HG02943 (cell line): Measurements from ENCODE around the gene SSPN.

Experiments
- ATAC-seq: cut with Tn5 transposase; IDR thresholded peaks from one replicate; pipeline ENCODE4 v1.9.1; 2021; ENCODE audit warnings: mild to moderate bottlenecking, low read depth, moderate library complexity; ENCODE audit not compliant: unreplicated experiment

SSPN gene

GRCh38 chr12:26252946-26253345 is 57.6 kb downstream of the SSPN start:
- no peak for ATAC-seq

GRCh38 chr12:26255893-26256645 is 60.7 kb downstream of the SSPN start:
- ATAC-seq, result no peak

GRCh38 chr12:26264215-26264838 is 69.0 kb downstream of the SSPN start:
- ATAC-seq, result no peak

- ATAC-seq, result no peak
Observed at GRCh38 chr12:26265606-26266005, 70.2 kb downstream of the SSPN start.

GRCh38 chr12:26266881-26267280 is 71.5 kb downstream of the SSPN start:
- ATAC-seq, result no peak

GRCh38 chr12:26268841-26269561 is 73.6 kb downstream of the SSPN start:
- no peak for ATAC-seq

GRCh38 chr12:26269562-26270284 is 74.3 kb downstream of the SSPN start:
- no peak for ATAC-seq

GRCh38 chr12:26271024-26271423 is 75.7 kb downstream of the SSPN start:
- no peak for ATAC-seq

- ATAC-seq, result no peak
Observed at GRCh38 chr12:26271889-26272492, 76.6 kb downstream of the SSPN start.

GRCh38 chr12:26272851-26273250 is 77.5 kb downstream of the SSPN start:
- no peak for ATAC-seq

- no peak for ATAC-seq
Observed at GRCh38 chr12:26273811-26274210, 78.4 kb downstream of the SSPN start.

GRCh38 chr12:26274441-26275312 is 79.3 kb downstream of the SSPN start:
- peak; percentile 92 for ATAC-seq

GRCh38 chr12:26275313-26276131 is 80.1 kb downstream of the SSPN start:
- ATAC-seq, result no peak

GRCh38 chr12:26276709-26277108 is 81.3 kb downstream of the SSPN start:
- ATAC-seq, result no peak

- ATAC-seq, result no peak
Observed at GRCh38 chr12:26277506-26278246, 82.3 kb downstream of the SSPN start.

- no peak for ATAC-seq
Observed at GRCh38 chr12:26278266-26278665, 82.9 kb downstream of the SSPN start.

- ATAC-seq, result no peak
Observed at GRCh38 chr12:26278666-26279065, 83.3 kb downstream of the SSPN start.

GRCh38 chr12:26279091-26279490 is 83.7 kb downstream of the SSPN start:
- no peak for ATAC-seq
